ENCODE measurements around the gene SLC5A9. TPM values are rescaled to one million over a fixed set of nuclear protein-coding genes. Genes with fewer than 3 reads are reported as not detected.

Gene SLC5A9
- total RNA-seq, 1 experiment from 2014 or later: not detected

GRCh38 chr1:48232722-48233121 lies 10.2 kb downstream of the SLC5A9 start (continued):
- no peak for TF ChIP-seq REST (IDR thresholded peaks at IDR 0.05; ENCODE audit: low read depth)

DNA sequence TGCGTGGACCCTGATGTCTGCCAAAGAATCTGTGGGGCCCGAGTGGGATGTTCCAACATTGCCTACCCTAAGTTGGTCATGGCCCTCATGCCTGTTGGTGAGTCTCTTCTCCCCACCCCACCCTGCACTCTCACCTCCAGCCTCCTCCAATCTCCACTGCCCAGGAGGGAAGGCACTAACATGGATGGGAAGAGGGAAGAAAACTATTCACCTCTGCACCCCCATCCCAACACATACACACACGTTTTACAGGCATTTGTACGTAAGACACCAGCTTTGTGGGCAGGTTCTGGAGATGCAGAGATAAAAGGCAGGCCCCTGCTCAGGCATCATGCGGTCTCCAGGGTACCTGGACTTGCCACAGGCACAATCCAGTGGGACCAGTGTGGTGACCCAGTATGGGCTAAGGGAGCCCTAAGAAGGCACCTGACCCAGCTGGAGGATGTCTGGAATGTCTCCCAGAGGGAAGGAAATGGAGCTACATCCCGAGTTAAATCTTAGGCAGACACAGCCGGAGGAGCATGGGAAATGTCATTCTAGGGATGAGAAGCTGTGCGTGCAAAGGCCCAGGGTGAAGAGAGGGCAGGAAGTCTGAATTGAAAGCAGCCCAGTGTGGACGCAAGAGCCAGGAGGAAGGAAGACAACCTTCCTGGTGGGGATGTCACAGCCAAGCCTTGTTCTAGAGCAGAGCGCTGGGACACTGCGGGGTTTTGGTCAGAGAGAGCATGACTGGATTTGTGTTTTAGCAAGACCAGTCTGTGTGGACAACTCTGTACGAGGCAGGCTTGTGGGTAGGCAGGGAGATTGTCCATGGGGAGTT lies 11.4 kb downstream of the SLC5A9 start:
- H3K4me2 ChIP-seq (ENCODE audit: low read length): no peak overlapping the region
- H3K36me3 ChIP-seq (ENCODE audit: control insufficient read depth in 1 of 2, insufficient read depth in 2 of 2, low read length in 2 of 2): no peaks in the 10 kb centered on the region
- POLR2A ChIA-PET: no interaction called here
- H3K9ac ChIP-seq (ENCODE audit: low read length): no peak overlapping the region
- BruUV-seq (replicated peaks): no TSS peak
- RAD21 ChIA-PET (ENCODE audit: low non-redundant PET in 1 of 2, low total read pairs in 2 of 2, uncharacterized antibody in 2 of 2, unreplicated experiment in 2 of 2): no interaction called here
- H3K9me3 ChIP-seq (ENCODE audit: control insufficient read depth in 1 of 2, insufficient read depth in 1 of 2, low read depth in 1 of 2, low read length in 2 of 2): no peaks in the 10 kb centered on the region
- H3K4me1 ChIP-seq (ENCODE audit: control insufficient read depth in 1 of 2, insufficient read depth in 2 of 2, low read length in 2 of 2): no peaks in the 10 kb centered on the region
- no peak overlapping the region for H3K27ac ChIP-seq (ENCODE audit: low read depth, low read length)
- no peaks in the 10 kb centered on the region for H4K20me1 ChIP-seq (ENCODE audit: insufficient read depth)
- no peaks in the 10 kb centered on the region for H3K9me2 ChIP-seq (ENCODE audit: insufficient read depth)
- peaks cover 7% of the 10 kb centered on the region; the same call in 1 of the 2 replicates for H3K27me3 ChIP-seq (ENCODE audit: insufficient read depth, low read length)
- DNase-seq (ENCODE audit: low read depth, low spot score) (no peak), ATAC-seq (no peak)
- CTCF ChIA-PET: no interaction called here
- TF ChIP-seq CEBPB (IDR thresholded peaks at IDR 0.05; ENCODE audit: low read depth) (no peak), ELF1 (IDR thresholded peaks at IDR 0.05; ENCODE audit: borderline replicate concordance, low read depth) (no peak), RAD21 (IDR thresholded peaks at IDR 0.05; ENCODE audit: low read depth) (no peak), ZFX (IDR thresholded peaks at IDR 0.05) (no peak), EZH2phosphoT487 (IDR thresholded peaks at IDR 0.05; ENCODE audit: borderline replicate concordance) (no peak), EGR1 (IDR thresholded peaks at IDR 0.05; ENCODE audit: low read depth) (no peak), ATF3 (IDR thresholded peaks at IDR 0.05) (no peak)
- H3K4me3 ChIP-seq (replicated peaks in 1 of 2; ENCODE audit: low read depth in 1 of 2, low read length in 2 of 2): no peak overlapping the region
- intact Hi-C loops (cut with micrococcal nuclease): no loop called here
- no peak overlapping the region for H2AFZ ChIP-seq (ENCODE audit: low read depth, low read length, poor library complexity, severe bottlenecking)
- no peaks in the 10 kb centered on the region for H3K79me2 ChIP-seq (ENCODE audit: insufficient read depth, low read length)

Data from HCT116 (cell line).